Activated T-cell treated with anti-CD3 and anti-CD28 coated beads, Interleukin-2, amount 50 U/mL, for 72 hours (primary cell): ENCODE measurements around the gene HOXB9. TPM values are rescaled to one million over a fixed set of nuclear protein-coding genes. Genes with fewer than 3 reads are reported as not detected.

Experiments used
- ATAC-seq, 2 donors: fragments of 150-1000 bp; cut with Tn5 transposase; replicated peaks in 1 of 2; 2 replicates each; pipeline ENCODE4 v1.10.0; 2021; ENCODE audit warnings: moderate library complexity in 2 of 2, mild to moderate bottlenecking in 1 of 2
- DNase-seq, 2 donors: peaks; one replicate each; pipeline ENCODE4 v3.0.0; 2021 to 2022; ENCODE audit warnings: mixed read lengths in 1 of 2
- H3K27ac Mint-ChIP-seq: one replicate; pipeline ENCODE4 v1.8.0; 2022; ENCODE audit warnings: mild to moderate bottlenecking, moderate library complexity, mixed read lengths
- H3K27me3 Mint-ChIP-seq: one replicate; pipeline ENCODE4 v1.8.0; 2022; ENCODE audit warnings: low read depth, mixed read lengths
- H3K36me3 Mint-ChIP-seq, 2 donors: one replicate each; pipeline ENCODE4 v1.8.0; 2022; ENCODE audit warnings: mixed read lengths in 2 of 2, mild to moderate bottlenecking in 1 of 2; ENCODE audit not compliant: insufficient read depth in 2 of 2
- H3K4me1 Mint-ChIP-seq: one replicate; pipeline ENCODE4 v1.8.0; 2022; ENCODE audit warnings: low read depth, mixed read lengths
- H3K4me3 Mint-ChIP-seq, 2 donors: one replicate each; pipeline ENCODE4 v1.8.0; 2022; ENCODE audit warnings: mild to moderate bottlenecking in 2 of 2, mixed read lengths in 2 of 2, moderate library complexity in 2 of 2
- H3K9me3 Mint-ChIP-seq, 2 donors: one replicate each; pipeline ENCODE4 v1.8.0; 2022; ENCODE audit warnings: mixed read lengths in 2 of 2
- total RNA-seq, 2 donors: library from RNA; stranded (reverse); gene quantifications; one replicate each; pipeline ENCODE4 v1.2.3, GENCODE V29; 2022

Gene HOXB9
- total RNA-seq, 2 donors from 2014 or later = 15.0 to 23.0 TPM

GRCh38 chr17:48608494-48608834 is 17.7 kb downstream of the HOXB9 start:
- H3K4me3 Mint-ChIP-seq = no peak overlapping the region

DNA sequence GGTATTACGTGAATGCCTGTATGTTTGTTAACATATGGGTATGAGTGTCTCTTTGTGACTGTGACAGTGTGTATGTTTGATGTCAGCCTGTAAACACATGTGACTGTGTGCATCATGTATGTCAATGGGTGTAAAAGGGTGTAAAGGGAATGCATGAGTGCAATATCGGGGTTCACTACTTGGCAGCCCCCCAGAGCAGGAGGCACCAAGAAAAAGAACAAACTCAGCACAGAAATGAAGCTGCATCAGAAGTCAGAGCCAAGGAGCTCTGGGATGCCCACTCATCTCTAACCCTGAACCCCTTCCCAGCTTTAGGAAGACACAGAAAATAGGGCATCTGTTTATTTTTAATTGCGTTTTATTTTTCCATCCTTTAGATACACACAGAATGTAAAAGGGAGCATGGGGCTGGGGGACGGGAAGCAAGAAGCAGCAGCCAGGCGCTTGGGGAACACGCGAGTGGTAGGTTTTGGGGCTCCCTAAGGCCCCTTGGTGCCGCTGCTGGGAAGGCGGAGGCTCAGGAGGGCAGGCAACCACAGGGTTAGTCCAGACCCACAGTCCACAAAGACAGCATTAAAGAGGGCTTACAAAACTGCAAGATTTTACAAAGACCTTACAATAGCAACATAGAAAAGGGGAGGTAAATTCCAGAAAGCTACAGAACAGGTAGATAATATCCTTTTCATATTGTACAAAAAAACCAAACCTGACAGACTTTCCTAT is 19.1 kb downstream of the HOXB9 start:
- H3K4me1 Mint-ChIP-seq = peaks cover 26% of the 10 kb centered on the region
- H3K36me3 Mint-ChIP-seq = peaks cover 0 to 2% of the 10 kb centered on the region in 2 donors
- no peaks in the 10 kb centered on the region for H3K9me3 Mint-ChIP-seq
- H3K27me3 Mint-ChIP-seq = peaks cover 90% of the 10 kb centered on the region
- no peak overlapping the region for H3K4me3 Mint-ChIP-seq
- DNase-seq (no peak), ATAC-seq (no peak)
- no peak overlapping the region for H3K27ac Mint-ChIP-seq

More at GRCh38 chr17:48608494-48608834, 17.7 kb downstream of the HOXB9 start:
- peaks cover 30% of the 10 kb centered on the region for H3K4me1 Mint-ChIP-seq
- H3K9me3 Mint-ChIP-seq = no peaks in the 10 kb centered on the region
- H3K36me3 Mint-ChIP-seq = peaks cover 0 to 2% of the 10 kb centered on the region in 2 donors
- DNase-seq (no peak), ATAC-seq (no peak)
- H3K27ac Mint-ChIP-seq = no peak overlapping the region
- H3K27me3 Mint-ChIP-seq = peaks cover 90% of the 10 kb centered on the region

DNA sequence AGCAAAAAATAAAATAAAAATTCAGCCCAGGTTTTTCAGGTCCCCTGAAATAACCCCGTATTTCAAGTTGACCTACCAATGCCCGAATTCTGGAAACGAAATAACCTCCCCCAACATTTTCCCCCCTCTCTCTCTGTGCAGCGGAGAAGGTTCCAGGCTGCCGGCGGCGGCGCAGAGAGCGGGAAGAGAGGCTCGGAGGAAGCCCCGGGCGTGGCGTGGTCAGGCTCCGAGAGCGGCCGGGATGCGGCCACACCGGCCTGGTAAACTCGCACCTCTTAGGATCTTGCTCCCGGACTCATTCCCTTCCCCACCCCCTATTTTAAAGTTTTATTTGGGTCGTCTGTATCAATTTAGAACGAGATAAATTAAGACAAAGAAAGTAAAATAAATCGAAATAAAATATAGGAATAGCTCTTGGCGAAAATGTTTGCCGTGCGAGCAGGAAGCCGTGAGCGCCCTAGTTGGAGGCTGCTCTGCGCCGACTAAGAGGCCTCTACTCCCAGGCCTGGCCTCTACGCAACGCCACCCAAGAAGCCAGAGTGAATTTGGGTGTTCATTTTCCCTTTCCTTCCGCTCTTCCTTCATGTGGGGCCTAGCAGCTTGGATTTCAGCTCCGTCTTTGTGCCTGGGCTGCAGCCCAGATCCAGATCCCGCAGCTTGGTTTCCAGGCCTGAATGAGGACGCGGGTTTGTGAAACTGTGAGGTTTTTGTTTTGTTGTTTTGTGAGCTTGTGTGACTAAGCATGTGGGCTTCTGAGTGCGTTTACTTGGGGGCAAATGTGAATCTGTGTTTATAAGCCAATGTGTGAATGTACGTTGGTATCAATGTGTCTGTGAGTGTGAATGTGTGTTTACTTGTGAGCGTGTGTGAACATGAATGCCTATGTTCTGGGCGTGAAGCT is 19.9 kb downstream of the HOXB9 start:
- Mint-ChIP-seq H3K4me1 (peaks cover 19% of the 10 kb centered on the region), H3K27ac (no peak overlapping the region), H3K36me3 (peaks cover 0 to 2% of the 10 kb centered on the region in 2 donors), H3K27me3 (peaks cover 90% of the 10 kb centered on the region), H3K9me3 (no peaks in the 10 kb centered on the region), H3K4me3 (no peak overlapping the region)
- DNase-seq (no peak), ATAC-seq (no peak)

- no peaks in the 10 kb centered on the region for H3K9me3 Mint-ChIP-seq
- ATAC-seq (no peak), DNase-seq (no peak)
- H3K27me3 Mint-ChIP-seq = peaks cover 91% of the 10 kb centered on the region
- H3K36me3 Mint-ChIP-seq = no peaks in the 10 kb centered on the region
- H3K27ac Mint-ChIP-seq = no peak overlapping the region
- H3K4me1 Mint-ChIP-seq = peaks cover 13% of the 10 kb centered on the region
- H3K4me3 Mint-ChIP-seq = no peak overlapping the region
These were observed 20.7 kb downstream of the HOXB9 start for GRCh38 chr17:48605409-48605919.

DNA sequence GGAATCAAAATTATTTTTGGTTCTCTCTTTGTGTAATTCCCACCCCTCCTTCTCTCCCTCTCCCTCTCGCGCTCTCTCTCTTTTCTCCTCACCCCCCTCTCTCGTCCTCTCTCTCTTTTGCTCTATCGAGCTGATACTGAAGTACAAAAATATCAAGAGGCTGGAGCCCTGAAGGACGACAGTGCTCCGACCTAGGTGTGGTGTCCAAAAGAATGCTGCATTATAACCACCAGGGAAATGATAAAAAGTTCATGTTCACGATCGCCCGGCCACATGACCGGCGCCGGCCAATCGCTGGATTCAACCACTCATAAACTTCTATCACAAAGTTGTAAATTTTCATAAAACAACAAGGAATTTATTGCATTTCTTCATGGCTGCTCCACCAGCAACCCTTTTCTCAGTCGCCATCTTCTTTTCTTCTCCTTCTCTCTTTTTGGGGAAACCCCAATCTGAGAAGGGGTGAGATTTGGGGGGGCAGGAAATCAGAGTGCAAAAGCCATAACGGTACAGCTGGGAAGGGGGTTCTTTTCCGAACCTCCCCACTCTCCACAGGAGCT is 21.3 kb downstream of the HOXB9 start, which contains the start of gene HOXB6:
Gene HOXB6, minus strand, starts transcription at position 217 of the 560 bp plus-strand sequence. CDS start 6,836 bp downstream, outside the sequence.
- no peaks in the 10 kb centered on the region for H3K9me3 Mint-ChIP-seq
- no peaks in the 10 kb centered on the region for H3K36me3 Mint-ChIP-seq
- H3K27me3 Mint-ChIP-seq = peaks cover 96% of the 10 kb centered on the region
- H3K4me3 Mint-ChIP-seq = peak within 1 kb of the TSS; percentile 66 to 67
- ATAC-seq (no peak), DNase-seq (no peak)
- peaks cover 13% of the 10 kb centered on the region for H3K4me1 Mint-ChIP-seq
- H3K27ac Mint-ChIP-seq = no peak within 1 kb of the TSS

DNA sequence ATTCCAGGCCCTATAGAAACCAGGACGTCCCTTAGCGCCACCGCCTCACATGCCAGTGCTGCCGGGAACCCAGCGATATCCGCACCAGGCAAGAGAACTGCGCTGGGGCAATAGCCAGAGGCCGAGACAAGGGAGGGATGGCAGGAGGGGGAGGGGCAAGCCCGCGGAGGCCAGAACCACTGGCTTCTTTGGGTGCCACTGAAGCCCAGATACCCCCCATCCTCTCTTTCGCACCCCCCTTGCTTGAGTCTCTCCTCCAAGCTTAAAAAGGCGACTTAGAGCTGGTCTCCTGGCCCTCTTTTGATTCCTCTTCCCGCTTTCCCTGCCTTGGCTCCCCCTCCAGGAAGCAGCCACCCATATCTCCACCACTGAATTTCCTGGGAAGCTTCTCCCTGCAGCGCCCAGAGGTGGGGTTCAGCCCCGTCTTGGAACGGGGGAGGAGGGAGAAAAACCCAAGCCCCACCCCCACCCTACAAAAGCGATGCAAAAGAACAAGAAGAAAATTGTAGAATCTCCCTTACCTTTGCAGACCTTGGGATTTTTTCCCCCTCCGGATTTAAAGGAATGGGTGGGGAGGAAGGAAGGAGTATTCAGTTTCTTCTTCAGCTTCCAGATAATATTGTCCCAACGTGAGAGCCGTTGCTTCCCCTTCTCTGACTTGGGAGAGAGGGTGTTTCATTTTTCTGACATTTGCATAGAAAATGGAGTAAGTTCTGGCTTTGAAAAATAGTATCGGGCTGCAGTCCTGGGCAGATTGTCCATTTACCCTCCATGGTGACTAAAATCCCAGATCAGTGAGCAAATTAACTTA is 22.0 kb downstream of the HOXB9 start:
- no peak overlapping the region for H3K27ac Mint-ChIP-seq
- H3K4me1 Mint-ChIP-seq = peaks cover 13% of the 10 kb centered on the region
- ATAC-seq (no peak), DNase-seq (no peak)
- no peaks in the 10 kb centered on the region for H3K36me3 Mint-ChIP-seq
- H3K4me3 Mint-ChIP-seq = peak overlapping the region; percentile 66 to 67
- peaks cover 96% of the 10 kb centered on the region for H3K27me3 Mint-ChIP-seq
- no peaks in the 10 kb centered on the region for H3K9me3 Mint-ChIP-seq

- DNase-seq (no peak), ATAC-seq (no peak)
- peaks cover 28% of the 10 kb centered on the region for H3K4me1 Mint-ChIP-seq
- H3K4me3 Mint-ChIP-seq = peak overlapping the region in 1 of 2 donors; percentile 26
- no peaks in the 10 kb centered on the region for H3K36me3 Mint-ChIP-seq
- no peak overlapping the region for H3K27ac Mint-ChIP-seq
- peaks cover 98% of the 10 kb centered on the region for H3K27me3 Mint-ChIP-seq
- no peaks in the 10 kb centered on the region for H3K9me3 Mint-ChIP-seq
These were observed 24.4 kb downstream of the HOXB9 start for GRCh38 chr17:48601539-48602425.

- H3K27me3 Mint-ChIP-seq = peaks cover 98% of the 10 kb centered on the region
- no peaks in the 10 kb centered on the region for H3K36me3 Mint-ChIP-seq
- H3K9me3 Mint-ChIP-seq = no peaks in the 10 kb centered on the region
- H3K27ac Mint-ChIP-seq = no peak overlapping the region
- peaks cover 34% of the 10 kb centered on the region for H3K4me1 Mint-ChIP-seq
- no peak for ATAC-seq
- DNase-seq = no peak
- H3K4me3 Mint-ChIP-seq = no peak overlapping the region
These were observed 25.0 kb downstream of the HOXB9 start for GRCh38 chr17:48601207-48601538.

DNA sequence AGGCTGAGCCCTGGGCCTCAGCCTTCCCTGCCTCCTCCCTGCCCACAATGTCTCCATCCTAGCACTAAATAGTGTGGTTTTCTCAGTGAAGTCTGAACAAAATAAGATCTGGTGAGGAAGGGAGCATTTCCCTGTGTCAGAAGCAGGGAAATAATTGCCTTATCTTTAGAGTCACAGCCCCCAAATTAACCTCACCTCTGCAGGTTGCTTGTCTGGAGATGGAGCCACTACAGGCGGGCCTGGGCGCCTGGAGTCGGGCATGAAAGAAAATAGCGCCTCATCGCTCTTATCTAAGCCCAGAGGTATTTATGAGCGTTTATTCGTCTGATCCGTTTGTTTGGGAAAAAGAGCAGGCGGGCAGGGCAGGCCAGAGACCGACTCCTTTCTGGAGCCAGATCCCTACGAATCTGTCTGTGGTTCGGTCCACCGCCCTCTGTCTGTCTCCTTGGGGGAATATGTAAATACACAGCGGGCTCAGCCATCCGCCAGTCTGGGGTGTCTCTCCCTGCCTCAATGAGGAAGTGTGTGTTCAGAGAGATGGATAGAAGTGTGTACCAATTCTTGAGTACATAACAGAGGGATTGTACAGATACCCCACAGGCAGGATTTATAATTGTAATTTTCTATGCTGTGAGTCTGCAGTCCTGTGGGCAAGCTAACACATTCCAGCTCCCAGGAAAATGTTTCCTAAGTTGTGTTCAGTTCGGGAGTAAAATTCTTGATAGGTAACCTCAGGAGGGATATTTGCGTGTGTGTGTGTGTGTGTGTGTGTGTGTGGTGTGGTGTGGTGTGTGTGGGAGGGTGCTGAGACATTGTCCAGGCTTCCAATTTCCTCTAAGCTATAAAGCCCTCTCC is 25.7 kb downstream of the HOXB9 start:
- H3K27me3 Mint-ChIP-seq = peaks cover 98% of the 10 kb centered on the region
- ATAC-seq (no peak), DNase-seq (no peak)
- H3K9me3 Mint-ChIP-seq = no peaks in the 10 kb centered on the region
- no peak overlapping the region for H3K27ac Mint-ChIP-seq
- H3K36me3 Mint-ChIP-seq = no peaks in the 10 kb centered on the region
- H3K4me1 Mint-ChIP-seq = peaks cover 41% of the 10 kb centered on the region
- H3K4me3 Mint-ChIP-seq = no peak overlapping the region

- H3K27ac Mint-ChIP-seq = no peak overlapping the region
- H3K36me3 Mint-ChIP-seq = no peaks in the 10 kb centered on the region
- peaks cover 37% of the 10 kb centered on the region for H3K4me1 Mint-ChIP-seq
- peaks cover 98% of the 10 kb centered on the region for H3K27me3 Mint-ChIP-seq
- H3K4me3 Mint-ChIP-seq = no peak overlapping the region
- DNase-seq = no peak
- no peak for ATAC-seq
- no peaks in the 10 kb centered on the region for H3K9me3 Mint-ChIP-seq
These were observed 26.8 kb downstream of the HOXB9 start for GRCh38 chr17:48599354-48599753.

GRCh38 chr17:48598736-48599135 is 27.4 kb downstream of the HOXB9 start:
- peaks cover 41% of the 10 kb centered on the region for H3K4me1 Mint-ChIP-seq
- H3K27ac Mint-ChIP-seq = no peak overlapping the region
- DNase-seq (no peak), ATAC-seq (no peak)
- H3K4me3 Mint-ChIP-seq = peak overlapping the region; percentile 33 to 76
- H3K27me3 Mint-ChIP-seq = peaks cover 100% of the 10 kb centered on the region
- H3K36me3 Mint-ChIP-seq = no peaks in the 10 kb centered on the region
- H3K9me3 Mint-ChIP-seq = no peaks in the 10 kb centered on the region
